GM19099 (cell line): ENCODE data around the gene ASAP2.

ENCODE experiments used
- POLR2A ChIP-seq: IDR thresholded peaks from 3 replicates; pipeline ENCODE4 v1.6.1; 2011; ENCODE audit warnings: low read depth; ENCODE audit not compliant: insufficient read length; ENCODE audit errors: extremely low read depth

ASAP2 gene

GRCh38 chr2:9261231-9261883 lies 54.7 kb downstream of the ASAP2 start:
- TF ChIP-seq POLR2A: no peak

DNA sequence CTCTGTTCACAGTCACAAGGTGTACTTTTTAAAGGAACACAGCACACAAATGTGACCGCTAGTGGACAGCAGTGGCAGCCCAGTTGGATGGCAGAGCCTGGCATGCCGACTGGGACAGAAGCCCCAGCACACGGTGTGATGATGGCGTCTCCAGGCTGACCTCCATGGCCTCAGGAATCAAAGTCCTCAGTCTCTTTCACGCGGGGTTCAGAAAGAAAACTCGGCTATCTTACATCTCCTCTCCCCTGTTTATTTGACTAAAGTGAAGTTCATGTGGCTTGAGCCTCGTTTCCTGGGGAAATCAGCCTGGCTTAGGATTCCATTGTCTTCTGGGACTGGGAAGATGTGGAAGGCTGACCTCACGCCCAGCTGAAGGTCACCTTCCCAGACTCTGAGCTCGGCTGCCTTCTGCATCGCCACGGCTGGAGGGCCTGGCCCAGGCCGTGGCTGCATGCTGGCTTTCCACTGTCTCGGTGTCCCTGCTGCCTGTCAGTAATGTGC lies 56.1 kb downstream of the ASAP2 start:
- TF ChIP-seq POLR2A: no peak

GRCh38 chr2:9263428-9263827 lies 56.8 kb downstream of the ASAP2 start:
- no peak for TF ChIP-seq POLR2A

GRCh38 chr2:9264301-9264700 lies 57.7 kb downstream of the ASAP2 start:
- TF ChIP-seq POLR2A: no peak

DNA sequence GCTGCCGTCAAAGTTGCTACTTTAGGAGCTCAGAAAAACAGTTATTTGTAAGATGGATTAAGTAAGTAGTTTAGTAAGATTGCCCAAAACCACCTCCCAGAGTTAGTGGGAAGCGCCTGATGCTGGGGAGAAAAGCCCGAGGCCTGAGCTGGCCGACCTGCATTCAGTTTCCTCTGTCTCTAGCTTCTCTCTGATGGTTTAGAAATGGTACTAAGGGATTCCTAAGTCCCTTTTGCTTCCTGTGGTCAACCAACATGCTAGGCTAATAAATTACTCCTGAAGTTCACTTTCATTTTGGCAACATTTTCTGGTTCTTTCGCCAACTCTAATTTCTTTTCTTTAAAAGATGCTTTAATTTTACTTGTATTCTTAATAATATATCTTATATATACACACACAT lies 60.1 kb downstream of the ASAP2 start:
- no peak for TF ChIP-seq POLR2A

DNA sequence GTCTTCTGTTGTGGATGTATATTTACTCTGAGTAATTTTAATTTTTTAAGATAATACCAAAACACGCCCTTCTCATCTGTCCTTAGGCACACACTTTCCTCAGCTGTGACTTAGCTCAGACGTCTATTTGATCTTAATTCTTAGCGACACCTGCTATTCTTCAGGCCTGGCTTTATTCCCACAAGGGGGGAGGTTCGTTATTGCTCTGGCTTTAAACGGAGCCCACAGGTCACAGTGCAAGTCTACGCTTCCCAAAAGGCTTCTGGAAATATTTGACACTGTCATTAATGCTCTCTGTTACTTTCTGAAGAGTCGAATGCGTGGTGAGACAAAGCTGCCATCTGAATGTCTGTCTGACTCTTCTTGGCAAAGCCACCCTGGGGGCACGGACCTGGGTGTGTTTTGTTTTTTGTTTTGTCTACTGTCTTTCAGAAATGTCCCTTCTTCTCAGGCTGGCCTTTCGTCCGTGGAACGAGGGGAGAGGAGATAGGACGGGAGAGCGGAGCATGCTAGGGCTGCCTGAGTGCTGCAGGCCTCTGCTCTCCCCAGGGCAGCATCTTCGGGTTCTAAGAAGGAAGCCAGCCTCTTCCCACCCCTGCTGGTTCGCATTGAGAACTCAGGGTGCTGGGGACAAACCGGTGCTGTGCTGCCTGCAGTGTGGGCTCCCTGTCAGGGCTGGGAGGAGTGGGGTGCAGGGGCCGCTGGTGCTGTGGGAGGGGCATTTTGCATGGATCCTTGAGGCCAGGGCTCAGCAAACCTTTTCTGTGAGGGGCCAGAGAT lies 61.9 kb downstream of the ASAP2 start:
- TF ChIP-seq POLR2A: no peak

DNA sequence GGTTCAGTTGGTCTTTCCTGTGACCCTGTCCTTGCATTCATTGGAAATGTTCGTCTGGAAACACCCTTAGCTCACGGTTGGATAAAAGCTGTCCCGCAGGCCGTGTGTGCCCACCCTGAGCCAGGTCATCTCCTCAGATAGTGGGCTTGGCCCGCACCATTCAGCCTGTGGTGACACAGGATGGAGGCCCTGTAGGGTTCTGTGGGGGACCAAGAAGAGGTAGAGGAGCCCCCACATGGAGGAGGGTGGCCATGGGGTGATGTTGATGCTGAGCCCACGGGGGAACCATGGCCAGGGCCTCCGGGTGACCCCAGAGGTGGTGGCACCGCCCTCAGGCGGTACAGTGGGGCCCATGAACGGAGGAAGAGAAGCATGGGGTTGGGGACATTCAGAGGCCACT lies 62.7 kb downstream of the ASAP2 start:
- no peak for TF ChIP-seq POLR2A

GRCh38 chr2:9269695-9270360 lies 63.2 kb downstream of the ASAP2 start:
- TF ChIP-seq POLR2A: no peak

DNA sequence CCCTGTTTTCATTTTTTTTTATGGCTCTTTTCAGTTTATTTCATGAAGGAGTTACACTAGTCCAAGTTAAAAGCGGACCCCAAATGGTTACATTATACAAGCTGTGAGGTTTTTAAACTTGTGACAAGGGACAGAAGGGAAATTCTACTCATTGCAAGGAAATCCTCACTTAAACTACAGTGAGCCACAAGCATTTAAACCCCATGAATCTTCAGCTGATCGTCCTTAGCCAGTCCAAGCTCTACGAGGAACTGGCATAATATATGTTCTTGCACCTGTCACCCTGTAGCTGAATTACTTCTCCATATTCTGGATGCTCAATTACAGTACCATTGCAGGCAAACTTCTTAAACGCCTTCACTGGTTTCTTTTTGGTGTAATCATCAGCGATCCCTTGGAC lies 64.5 kb downstream of the ASAP2 start:
- no peak for TF ChIP-seq POLR2A

GRCh38 chr2:9271691-9272090 lies 65.1 kb downstream of the ASAP2 start:
- no peak for TF ChIP-seq POLR2A

GRCh38 chr2:9273486-9274130 lies 67.0 kb downstream of the ASAP2 start:
- no peak for TF ChIP-seq POLR2A

DNA sequence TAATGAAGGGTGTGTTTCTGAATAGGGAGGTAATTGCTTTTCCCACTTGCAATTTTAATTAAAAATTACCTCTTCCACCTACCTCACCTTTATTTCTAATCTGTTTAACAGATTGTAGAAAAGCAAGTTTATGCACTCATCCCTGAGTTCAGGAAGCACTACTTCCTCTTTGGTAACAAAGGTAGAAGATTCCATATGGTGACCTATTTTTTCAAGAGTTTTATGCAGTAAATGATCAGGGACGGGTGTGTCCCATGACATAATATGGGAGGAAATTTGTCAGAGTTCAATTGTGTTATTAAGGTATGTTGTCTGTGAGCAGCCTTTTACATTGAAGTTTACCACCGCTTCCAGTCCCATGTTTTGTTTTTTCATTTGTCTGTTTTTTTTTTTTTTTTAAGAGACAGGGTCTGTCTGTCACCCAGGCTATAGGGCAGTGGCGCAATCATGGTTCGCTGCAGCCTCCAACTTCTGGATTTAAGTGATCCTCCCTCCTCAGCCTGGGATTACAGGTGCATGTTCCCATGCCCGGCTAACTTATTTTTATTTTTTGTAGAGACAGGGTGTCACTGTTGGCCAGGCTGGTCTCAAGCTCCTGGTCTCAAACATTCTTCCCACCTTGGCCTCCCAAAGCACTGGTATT lies 68.2 kb downstream of the ASAP2 start:
- TF ChIP-seq POLR2A: no peak

GRCh38 chr2:9275399-9275798 lies 68.8 kb downstream of the ASAP2 start:
- TF ChIP-seq POLR2A: no peak

GRCh38 chr2:9276074-9276473 lies 69.5 kb downstream of the ASAP2 start:
- no peak for TF ChIP-seq POLR2A
